DOHH2 (cell line): ENCODE data around the gene RNF217.

Experiments used
- H3F3A ChIP-seq: fragments of 200-600 bp; sonication (generic), shearing (Covaris generic); 2 replicates; pipeline ENCODE4 v1.6.0; 2016; ENCODE audit warnings: antibody characterized with exemption, mild to moderate bottlenecking; ENCODE audit not compliant: control insufficient read depth, insufficient read depth
- H3K27ac ChIP-seq: fragments of 200-600 bp; sonication (generic); 2 replicates; pipeline ENCODE4 v1.5.1; 2014; ENCODE audit warnings: low read depth, mild to moderate bottlenecking, low read length, moderate library complexity
- H3K27me3 ChIP-seq: fragments of 200-600 bp; sonication (generic); 2 replicates; pipeline ENCODE4 v1.6.1; 2014; ENCODE audit warnings: mild to moderate bottlenecking, low read length, mixed read lengths; ENCODE audit not compliant: control insufficient read depth
- H3K36me3 ChIP-seq: fragments of 200-600 bp; sonication (generic); 2 replicates; pipeline ENCODE4 v1.6.1; 2014; ENCODE audit warnings: mild to moderate bottlenecking, low read length, moderate library complexity, mixed read lengths; ENCODE audit not compliant: control insufficient read depth
- H3K4me1 ChIP-seq: fragments of 200-600 bp; sonication (generic); 2 replicates; pipeline ENCODE4 v1.6.1; 2014; ENCODE audit warnings: mild to moderate bottlenecking, low read length, mixed read lengths; ENCODE audit not compliant: control insufficient read depth
- H3K4me2 ChIP-seq: fragments of 200-600 bp; sonication (generic); 2 replicates; pipeline ENCODE4 v1.6.0; 2014; ENCODE audit warnings: mild to moderate bottlenecking, low read length, moderate library complexity
- H3K4me3 ChIP-seq: fragments of 200-600 bp; sonication (generic); 2 replicates; pipeline ENCODE4 v1.5.1; 2014; ENCODE audit warnings: mild to moderate bottlenecking, low read length, mixed read lengths
- H3K79me2 ChIP-seq: fragments of 200-600 bp; sonication (generic); 2 replicates; pipeline ENCODE4 v1.6.1; 2014; ENCODE audit warnings: mild to moderate bottlenecking, low read length, mixed read lengths; ENCODE audit not compliant: control insufficient read depth
- H3K9me2 ChIP-seq: fragments of 200-600 bp; sonication (generic); replicated peaks from 2 replicates; pipeline ENCODE4 v1.6.1; 2014; ENCODE audit warnings: mild to moderate bottlenecking, low read length, mixed read lengths; ENCODE audit not compliant: control insufficient read depth
- H3K9me3 ChIP-seq: fragments of 200-600 bp; sonication (generic); 2 replicates; pipeline ENCODE4 v1.6.1; 2014; ENCODE audit warnings: antibody characterized with exemption, low read length, mixed read lengths; ENCODE audit not compliant: control insufficient read depth, insufficient read depth
- H4K20me1 ChIP-seq: fragments of 200-600 bp; sonication (generic); 2 replicates; pipeline ENCODE4 v1.6.0; 2014; ENCODE audit warnings: low read depth, mild to moderate bottlenecking, antibody characterized with exemption, low read length, moderate library complexity; ENCODE audit not compliant: control insufficient read depth, insufficient read depth
- EZH2phosphoT487 ChIP-seq: fragments of 200-600 bp; sonication (generic); IDR thresholded peaks from 2 replicates; pipeline ENCODE4 v1.6.1; 2017; ENCODE audit warnings: borderline replicate concordance, mild to moderate bottlenecking, antibody characterized with exemption, low read length, moderate library complexity, mixed read lengths
- TF ChIP-seq, protein P1 (sequence below): fragments of 200-600 bp; sonication (generic); IDR thresholded peaks from one replicate; pipeline ENCODE4 v1.5.1; 2014; ENCODE audit warnings: antibody characterized with exemption, mild to moderate bottlenecking, low read depth, low read length; ENCODE audit not compliant: poor library complexity, severe bottlenecking

Gene RNF217

DNA sequence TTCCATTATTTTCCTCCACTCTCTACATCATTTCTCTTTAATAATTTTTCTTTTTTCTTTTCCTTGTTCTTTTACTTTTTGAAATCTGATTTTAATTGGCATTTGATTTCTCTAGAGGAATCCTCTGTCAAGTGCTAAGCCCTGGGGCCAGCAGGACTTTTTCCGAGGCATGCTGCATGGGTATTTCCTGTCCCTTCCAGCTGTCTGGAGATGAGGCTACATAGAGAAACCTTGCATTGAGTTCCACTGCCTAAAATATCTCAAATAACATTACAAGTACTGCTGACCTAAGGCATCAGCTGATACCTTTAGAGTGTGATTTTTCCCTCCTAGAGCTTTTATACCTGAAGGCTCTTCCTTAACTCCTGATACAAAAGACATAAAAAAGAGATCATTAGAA is 6.2 kb downstream of the RNF217 start:
- Histone ChIP-seq H3K79me2 (no peaks in the 10 kb centered on the region), H3F3A (no peaks in the 10 kb centered on the region), H3K4me3 (no peak overlapping the region), H3K27me3 (no peaks in the 10 kb centered on the region), H4K20me1 (no peaks in the 10 kb centered on the region), H3K9me3 (no peaks in the 10 kb centered on the region), H3K9me2 (no peaks in the 10 kb centered on the region), H3K4me2 (no peak overlapping the region), H3K4me1 (no peaks in the 10 kb centered on the region), H3K36me3 (no peaks in the 10 kb centered on the region), H3K27ac (no peak overlapping the region)
- TF ChIP-seq, protein P1, sequence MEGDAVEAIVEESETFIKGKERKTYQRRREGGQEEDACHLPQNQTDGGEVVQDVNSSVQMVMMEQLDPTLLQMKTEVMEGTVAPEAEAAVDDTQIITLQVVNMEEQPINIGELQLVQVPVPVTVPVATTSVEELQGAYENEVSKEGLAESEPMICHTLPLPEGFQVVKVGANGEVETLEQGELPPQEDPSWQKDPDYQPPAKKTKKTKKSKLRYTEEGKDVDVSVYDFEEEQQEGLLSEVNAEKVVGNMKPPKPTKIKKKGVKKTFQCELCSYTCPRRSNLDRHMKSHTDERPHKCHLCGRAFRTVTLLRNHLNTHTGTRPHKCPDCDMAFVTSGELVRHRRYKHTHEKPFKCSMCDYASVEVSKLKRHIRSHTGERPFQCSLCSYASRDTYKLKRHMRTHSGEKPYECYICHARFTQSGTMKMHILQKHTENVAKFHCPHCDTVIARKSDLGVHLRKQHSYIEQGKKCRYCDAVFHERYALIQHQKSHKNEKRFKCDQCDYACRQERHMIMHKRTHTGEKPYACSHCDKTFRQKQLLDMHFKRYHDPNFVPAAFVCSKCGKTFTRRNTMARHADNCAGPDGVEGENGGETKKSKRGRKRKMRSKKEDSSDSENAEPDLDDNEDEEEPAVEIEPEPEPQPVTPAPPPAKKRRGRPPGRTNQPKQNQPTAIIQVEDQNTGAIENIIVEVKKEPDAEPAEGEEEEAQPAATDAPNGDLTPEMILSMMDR, result no peak
- TF ChIP-seq EZH2phosphoT487, result no peak

DNA sequence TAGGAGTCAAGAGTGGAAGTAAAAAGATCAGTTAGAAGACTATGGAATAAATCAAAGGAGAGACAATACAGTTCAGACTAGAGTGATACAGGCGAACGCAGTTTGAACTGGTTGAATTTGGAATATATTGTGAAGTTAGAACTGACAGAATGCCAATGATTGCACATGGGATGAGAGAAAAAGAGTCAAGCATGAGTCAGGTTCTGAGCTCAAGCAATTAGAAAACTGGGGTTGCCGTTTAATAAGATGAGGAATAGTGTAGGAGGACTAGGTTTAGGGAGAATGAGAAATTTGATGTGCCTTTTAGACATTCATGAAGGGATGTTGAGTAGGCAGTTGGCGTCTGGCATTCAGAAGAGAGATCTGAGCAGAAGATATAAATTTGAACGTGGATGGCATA is 8.0 kb downstream of the RNF217 start:
- Histone ChIP-seq H3K27ac (no peak overlapping the region), H4K20me1 (no peaks in the 10 kb centered on the region), H3K4me3 (no peak overlapping the region), H3F3A (no peaks in the 10 kb centered on the region), H3K9me3 (no peaks in the 10 kb centered on the region), H3K36me3 (no peaks in the 10 kb centered on the region), H3K79me2 (no peaks in the 10 kb centered on the region), H3K9me2 (no peaks in the 10 kb centered on the region), H3K27me3 (no peaks in the 10 kb centered on the region), H3K4me1 (no peaks in the 10 kb centered on the region), H3K4me2 (no peak overlapping the region)
- no peak for TF ChIP-seq EZH2phosphoT487
- TF ChIP-seq, protein P1, result no peak

DNA sequence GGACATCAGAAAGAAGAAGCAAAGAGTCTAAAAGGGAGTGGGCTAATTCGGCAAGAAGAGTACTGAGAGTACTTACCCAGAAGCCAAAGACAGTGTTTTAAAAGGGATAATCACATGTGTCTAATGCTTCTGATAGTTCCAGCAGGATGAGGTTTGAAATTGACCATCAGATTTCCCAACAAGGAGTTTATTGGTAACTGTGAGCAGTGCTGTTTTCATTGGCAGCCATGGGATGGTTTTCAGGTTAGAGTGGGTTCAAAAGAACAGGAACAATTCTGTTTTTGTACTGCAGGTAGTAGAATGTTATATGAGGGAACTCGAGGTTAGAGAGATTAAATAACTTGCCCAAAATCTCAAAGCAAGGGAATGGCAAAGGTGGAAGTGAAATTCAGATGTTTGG is 8.5 kb downstream of the RNF217 start:
- no peaks in the 10 kb centered on the region for H3F3A ChIP-seq
- H3K27me3 ChIP-seq, result no peaks in the 10 kb centered on the region
- no peaks in the 10 kb centered on the region for H3K9me2 ChIP-seq
- no peaks in the 10 kb centered on the region for H3K4me1 ChIP-seq
- no peaks in the 10 kb centered on the region for H3K36me3 ChIP-seq
- H4K20me1 ChIP-seq, result no peaks in the 10 kb centered on the region
- TF ChIP-seq, protein P1, result no peak
- no peak for TF ChIP-seq EZH2phosphoT487
- H3K4me2 ChIP-seq, result no peak overlapping the region
- H3K27ac ChIP-seq, result no peak overlapping the region
- H3K79me2 ChIP-seq, result no peaks in the 10 kb centered on the region
- no peaks in the 10 kb centered on the region for H3K9me3 ChIP-seq
- H3K4me3 ChIP-seq, result no peak overlapping the region

DNA sequence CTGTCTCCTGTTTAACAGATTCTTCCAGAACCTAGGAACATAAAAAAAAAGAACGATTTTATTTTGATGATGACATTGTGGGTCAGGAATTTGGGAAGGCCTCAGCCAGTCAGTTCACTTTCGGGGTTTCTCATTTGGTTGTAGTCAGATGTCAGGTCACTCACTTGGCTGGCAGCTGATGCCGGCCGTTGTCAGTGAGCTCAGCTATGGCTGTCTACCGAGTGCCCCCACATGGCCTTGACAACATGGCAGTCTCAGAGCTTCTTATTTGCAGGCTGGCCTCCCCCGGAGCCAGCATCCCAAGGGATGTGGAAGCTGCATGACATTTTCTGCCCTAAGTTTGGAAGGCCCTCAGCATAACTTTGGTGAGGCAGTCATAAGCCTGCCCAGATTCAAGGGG is 11.5 kb downstream of the RNF217 start:
- no peaks in the 10 kb centered on the region for H3F3A ChIP-seq
- no peaks in the 10 kb centered on the region for H3K4me1 ChIP-seq
- no peaks in the 10 kb centered on the region for H3K27me3 ChIP-seq
- no peaks in the 10 kb centered on the region for H3K79me2 ChIP-seq
- H3K4me2 ChIP-seq, result no peak overlapping the region
- no peaks in the 10 kb centered on the region for H4K20me1 ChIP-seq
- no peaks in the 10 kb centered on the region for H3K9me2 ChIP-seq
- H3K27ac ChIP-seq, result no peak overlapping the region
- H3K36me3 ChIP-seq, result no peaks in the 10 kb centered on the region
- peaks cover 7% of the 10 kb centered on the region; the same call in 1 of the 2 replicates for H3K9me3 ChIP-seq
- H3K4me3 ChIP-seq, result no peak overlapping the region
- TF ChIP-seq EZH2phosphoT487, result no peak
- TF ChIP-seq, protein P1, result no peak
